ENCODE data around the gene LRRC8C.

DNA sequence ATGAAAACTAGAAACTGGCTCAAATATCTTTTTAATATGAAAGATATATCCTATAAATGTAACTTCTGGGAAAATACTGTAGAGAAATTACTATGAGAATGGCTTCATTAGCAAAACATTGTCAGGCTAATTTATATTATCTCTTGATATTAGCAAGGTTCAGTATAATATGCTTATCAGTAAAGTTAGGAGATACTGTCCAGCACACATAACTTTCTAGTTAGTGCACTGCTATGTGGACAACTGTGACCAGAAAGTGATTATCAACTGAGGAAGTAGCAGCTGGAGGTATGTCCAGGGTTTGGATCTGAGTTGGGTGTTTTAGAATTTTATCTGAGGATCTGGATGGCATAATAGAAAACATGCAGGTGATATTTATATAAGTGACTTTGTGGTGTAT is 7.5 kb downstream of the LRRC8C start:
- TF ChIP-seq, protein P1, sequence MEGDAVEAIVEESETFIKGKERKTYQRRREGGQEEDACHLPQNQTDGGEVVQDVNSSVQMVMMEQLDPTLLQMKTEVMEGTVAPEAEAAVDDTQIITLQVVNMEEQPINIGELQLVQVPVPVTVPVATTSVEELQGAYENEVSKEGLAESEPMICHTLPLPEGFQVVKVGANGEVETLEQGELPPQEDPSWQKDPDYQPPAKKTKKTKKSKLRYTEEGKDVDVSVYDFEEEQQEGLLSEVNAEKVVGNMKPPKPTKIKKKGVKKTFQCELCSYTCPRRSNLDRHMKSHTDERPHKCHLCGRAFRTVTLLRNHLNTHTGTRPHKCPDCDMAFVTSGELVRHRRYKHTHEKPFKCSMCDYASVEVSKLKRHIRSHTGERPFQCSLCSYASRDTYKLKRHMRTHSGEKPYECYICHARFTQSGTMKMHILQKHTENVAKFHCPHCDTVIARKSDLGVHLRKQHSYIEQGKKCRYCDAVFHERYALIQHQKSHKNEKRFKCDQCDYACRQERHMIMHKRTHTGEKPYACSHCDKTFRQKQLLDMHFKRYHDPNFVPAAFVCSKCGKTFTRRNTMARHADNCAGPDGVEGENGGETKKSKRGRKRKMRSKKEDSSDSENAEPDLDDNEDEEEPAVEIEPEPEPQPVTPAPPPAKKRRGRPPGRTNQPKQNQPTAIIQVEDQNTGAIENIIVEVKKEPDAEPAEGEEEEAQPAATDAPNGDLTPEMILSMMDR (IDR thresholded peaks at IDR 0.05): no peak
- no peak for TF ChIP-seq EZH2phosphoT487 (IDR thresholded peaks at IDR 0.05)
- TF ChIP-seq EZH2 (IDR thresholded peaks at IDR 0.05): no peak
